Panc1 (cell line): ENCODE results near the gene GSTA5. TPM values are rescaled to one million over a fixed set of nuclear protein-coding genes. Genes with fewer than 3 reads are reported as not detected.
A peak's percentile ranks its signal among the peaks of the same experiment; 100 is the strongest.
"Not testable (repeated sequence)": the region's sequence is repeated elsewhere in the genome, so short reads cannot be mapped to it uniquely, and the experiment has no call there.

Source experiments
- ATAC-seq: fragments of 200-7000 bp; cut with Tn5 transposase; 2 replicates; pipeline ENCODE4 v1.9.1; 2020; ENCODE audit warnings: mild to moderate bottlenecking, moderate library complexity
- BruUV-seq: library from RNA; stranded (reverse); fragments of 400-500 nt; replicated peaks from 2 replicates; lab custom pipeline; 2021; lab: Mats Ljungman, UMichigan
- CTCF ChIA-PET: fragments of 300-600 bp; sonication (Branson Sonifier 250); formaldehyde crosslinking; loops from one replicate; lab custom pipeline; 2022; ENCODE audit warnings: antibody characterized with exemption; lab: Charles Lee
- POLR2A ChIA-PET: fragments of 300-600 bp; sonication (Branson Sonifier 250); formaldehyde crosslinking; loops from one replicate; lab custom pipeline; 2022; ENCODE audit warnings: antibody characterized with exemption; lab: Charles Lee
- DNase-seq: peaks from one replicate; pipeline ENCODE4 v3.0.0-alpha.2; 2010; ENCODE audit warnings: low read depth, low spot score
- H3K27ac ChIP-seq: 2 replicates; pipeline ENCODE4 v1.5.1; 2011; ENCODE audit warnings: mild to moderate bottlenecking, low read length, inconsistent platforms
- H3K27me3 ChIP-seq: fragments of 200-500 bp; sonication (Bioruptor generic); 2 replicates; pipeline ENCODE4 v1.6.0; 2014; ENCODE audit warnings: low read length, inconsistent platforms; ENCODE audit not compliant: control insufficient read depth, insufficient read depth
- H3K36me3 ChIP-seq: fragments of 200-500 bp; sonication (Bioruptor generic); 2 replicates; pipeline ENCODE4 v1.5.1; 2014; ENCODE audit warnings: inconsistent platforms, mild to moderate bottlenecking, low read length, moderate library complexity; ENCODE audit not compliant: control insufficient read depth, insufficient read depth
- H3K4me1 ChIP-seq: 2 replicates; pipeline ENCODE4 v1.5.1; 2011; ENCODE audit warnings: inconsistent platforms, mild to moderate bottlenecking, low read length, moderate library complexity; ENCODE audit not compliant: control insufficient read depth, insufficient read depth
- H3K4me3 ChIP-seq, 2 experiments: 2 replicates each; pipeline ENCODE4 v1.5.1; 2011 to 2012; ENCODE audit warnings: low read depth in 2 of 2, low read length in 2 of 2, mild to moderate bottlenecking in 2 of 2, inconsistent platforms in 1 of 2, moderate library complexity in 1 of 2
- H3K9me3 ChIP-seq: fragments of 200-500 bp; sonication (Bioruptor generic); 2 replicates; pipeline ENCODE4 v1.5.1; 2014; ENCODE audit warnings: low read depth, mild to moderate bottlenecking, inconsistent platforms, low read length, moderate library complexity; ENCODE audit not compliant: control insufficient read depth, insufficient read depth
- in situ Hi-C: cut with HindIII; loops from 2 replicates; pipeline ENCODE4 v1.10.0; 2016; ENCODE audit warnings: low sequenced_read_pairs, low pct_unique_long_range_greater_than_20kb
- intact Hi-C: fragments of 100-400 bp; cut with micrococcal nuclease; formaldehyde crosslinking; loops from one replicate; pipeline ENCODE4 v1.10.0; 2022; ENCODE audit not compliant: unreplicated experiment
- total RNA-seq: library from RNA; stranded (reverse); gene quantifications from one replicate; pipeline ENCODE4 v1.2.1, GENCODE V29; 2021; ENCODE audit not compliant: unreplicated experiment
- TF ChIP-seq, protein P1 (sequence below), 2 experiments: IDR thresholded peaks; 2 replicates each; pipeline ENCODE4 v1.6.1; 2011 to 2012; ENCODE audit warnings: low read depth in 2 of 2, control low read depth in 1 of 2, low read length in 1 of 2, mild to moderate bottlenecking in 1 of 2, moderate library complexity in 1 of 2; ENCODE audit not compliant: insufficient read depth in 1 of 2
- TF ChIP-seq, protein P2 (sequence below): fragments of 450-650 bp; IDR thresholded peaks from 2 replicates; pipeline ENCODE4 v1.5.1; 2017; ENCODE audit warnings: mild to moderate bottlenecking

Gene GSTA5
- total RNA-seq, 1 experiment from 2014 or later: not detected

DNA sequence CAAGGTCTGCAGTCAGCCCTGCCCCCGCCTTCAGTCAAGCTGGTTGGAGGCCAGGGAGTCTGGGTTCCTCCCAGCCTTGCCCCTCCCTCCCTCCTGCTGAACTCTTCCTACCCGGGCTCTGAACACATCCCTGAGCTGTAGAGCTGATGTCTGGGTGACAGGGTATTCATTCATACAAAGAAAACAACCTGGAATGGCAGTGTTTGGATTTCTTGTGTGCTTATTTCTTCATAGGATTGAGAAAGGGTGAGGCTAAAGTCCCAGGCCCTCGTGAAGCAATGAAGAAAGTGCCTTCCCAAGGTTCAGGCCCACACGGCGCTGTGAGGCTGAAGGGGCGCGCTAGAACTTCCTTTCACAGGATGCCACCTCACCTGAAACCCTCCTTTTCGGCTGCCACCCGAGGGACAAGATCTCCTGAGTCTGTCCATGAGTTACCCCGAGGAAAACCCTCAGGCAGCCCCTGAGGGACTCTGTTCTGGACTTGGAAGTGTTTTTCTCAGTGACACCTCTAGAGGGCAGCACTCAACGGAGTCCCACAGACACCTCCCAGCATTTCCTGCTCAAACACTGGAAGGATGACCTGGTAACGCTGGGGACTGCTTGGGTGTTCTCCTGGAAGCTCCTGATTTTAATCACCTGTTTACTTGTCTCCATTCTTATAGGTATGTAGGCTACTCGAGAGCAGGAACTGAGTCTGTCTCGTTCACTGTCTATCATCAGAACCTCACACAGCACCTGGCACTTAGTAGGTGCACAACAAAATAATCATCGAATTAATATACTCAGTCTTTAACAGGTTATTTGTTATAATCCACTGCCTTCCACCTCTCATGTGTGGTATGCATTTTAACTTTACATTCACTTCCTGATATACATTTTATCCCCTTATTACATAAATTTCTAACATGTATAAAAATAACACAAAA lies 25.2 kb downstream of the GSTA5 start:
- DNase-seq (peak; percentile 33), ATAC-seq (peak; percentile 96)
- intact Hi-C loops (no loop called here), in situ Hi-C loops (no loop called here)
- TF ChIP-seq, protein P1, sequence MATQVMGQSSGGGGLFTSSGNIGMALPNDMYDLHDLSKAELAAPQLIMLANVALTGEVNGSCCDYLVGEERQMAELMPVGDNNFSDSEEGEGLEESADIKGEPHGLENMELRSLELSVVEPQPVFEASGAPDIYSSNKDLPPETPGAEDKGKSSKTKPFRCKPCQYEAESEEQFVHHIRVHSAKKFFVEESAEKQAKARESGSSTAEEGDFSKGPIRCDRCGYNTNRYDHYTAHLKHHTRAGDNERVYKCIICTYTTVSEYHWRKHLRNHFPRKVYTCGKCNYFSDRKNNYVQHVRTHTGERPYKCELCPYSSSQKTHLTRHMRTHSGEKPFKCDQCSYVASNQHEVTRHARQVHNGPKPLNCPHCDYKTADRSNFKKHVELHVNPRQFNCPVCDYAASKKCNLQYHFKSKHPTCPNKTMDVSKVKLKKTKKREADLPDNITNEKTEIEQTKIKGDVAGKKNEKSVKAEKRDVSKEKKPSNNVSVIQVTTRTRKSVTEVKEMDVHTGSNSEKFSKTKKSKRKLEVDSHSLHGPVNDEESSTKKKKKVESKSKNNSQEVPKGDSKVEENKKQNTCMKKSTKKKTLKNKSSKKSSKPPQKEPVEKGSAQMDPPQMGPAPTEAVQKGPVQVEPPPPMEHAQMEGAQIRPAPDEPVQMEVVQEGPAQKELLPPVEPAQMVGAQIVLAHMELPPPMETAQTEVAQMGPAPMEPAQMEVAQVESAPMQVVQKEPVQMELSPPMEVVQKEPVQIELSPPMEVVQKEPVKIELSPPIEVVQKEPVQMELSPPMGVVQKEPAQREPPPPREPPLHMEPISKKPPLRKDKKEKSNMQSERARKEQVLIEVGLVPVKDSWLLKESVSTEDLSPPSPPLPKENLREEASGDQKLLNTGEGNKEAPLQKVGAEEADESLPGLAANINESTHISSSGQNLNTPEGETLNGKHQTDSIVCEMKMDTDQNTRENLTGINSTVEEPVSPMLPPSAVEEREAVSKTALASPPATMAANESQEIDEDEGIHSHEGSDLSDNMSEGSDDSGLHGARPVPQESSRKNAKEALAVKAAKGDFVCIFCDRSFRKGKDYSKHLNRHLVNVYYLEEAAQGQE (IDR thresholded peaks at IDR 0.05; ENCODE audit: insufficient read depth in 1 of 2, low read depth in 2 of 2, low read length in 1 of 2): no peak
- TF ChIP-seq, protein P2, sequence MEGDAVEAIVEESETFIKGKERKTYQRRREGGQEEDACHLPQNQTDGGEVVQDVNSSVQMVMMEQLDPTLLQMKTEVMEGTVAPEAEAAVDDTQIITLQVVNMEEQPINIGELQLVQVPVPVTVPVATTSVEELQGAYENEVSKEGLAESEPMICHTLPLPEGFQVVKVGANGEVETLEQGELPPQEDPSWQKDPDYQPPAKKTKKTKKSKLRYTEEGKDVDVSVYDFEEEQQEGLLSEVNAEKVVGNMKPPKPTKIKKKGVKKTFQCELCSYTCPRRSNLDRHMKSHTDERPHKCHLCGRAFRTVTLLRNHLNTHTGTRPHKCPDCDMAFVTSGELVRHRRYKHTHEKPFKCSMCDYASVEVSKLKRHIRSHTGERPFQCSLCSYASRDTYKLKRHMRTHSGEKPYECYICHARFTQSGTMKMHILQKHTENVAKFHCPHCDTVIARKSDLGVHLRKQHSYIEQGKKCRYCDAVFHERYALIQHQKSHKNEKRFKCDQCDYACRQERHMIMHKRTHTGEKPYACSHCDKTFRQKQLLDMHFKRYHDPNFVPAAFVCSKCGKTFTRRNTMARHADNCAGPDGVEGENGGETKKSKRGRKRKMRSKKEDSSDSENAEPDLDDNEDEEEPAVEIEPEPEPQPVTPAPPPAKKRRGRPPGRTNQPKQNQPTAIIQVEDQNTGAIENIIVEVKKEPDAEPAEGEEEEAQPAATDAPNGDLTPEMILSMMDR: peak; percentile 85
- Histone ChIP-seq H3K27ac (no peak overlapping the region), H3K4me3 (no peak overlapping the region), H3K4me1 (no peaks in the 10 kb centered on the region), H3K27me3 (no peaks in the 10 kb centered on the region; the same call in 1 of the 2 replicates), H3K9me3 (no peaks in the 10 kb centered on the region), H3K36me3 (no peaks in the 10 kb centered on the region)
- POLR2A ChIA-PET: no interaction called here
- no TSS peak for BruUV-seq
- CTCF ChIA-PET: no interaction called here

DNA sequence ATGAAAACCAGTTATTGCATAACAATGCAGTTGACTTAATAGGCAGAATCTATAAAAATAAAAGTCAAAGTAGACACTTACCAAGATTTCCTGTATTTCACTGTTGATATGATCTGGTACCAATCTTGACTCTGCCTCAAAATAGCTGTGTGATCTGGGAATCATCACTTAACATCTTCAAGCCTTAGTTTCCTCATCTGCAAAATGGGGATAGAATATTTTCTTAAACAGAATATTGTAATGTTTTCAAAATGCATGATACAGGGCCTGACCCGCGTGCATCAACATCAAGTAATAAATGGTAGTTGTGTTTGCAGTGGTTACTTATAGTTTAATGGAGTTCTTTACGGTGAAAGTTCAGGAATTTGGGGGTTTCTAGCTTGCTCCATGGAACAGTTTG lies 26.1 kb downstream of the GSTA5 start:
- CTCF ChIA-PET, intact Hi-C loops, BruUV-seq, H3K27me3 ChIP-seq, H3K9me3 ChIP-seq, in situ Hi-C loops, H3K4me3 ChIP-seq, POLR2A ChIA-PET, ATAC-seq, H3K36me3 ChIP-seq, DNase-seq, H3K27ac ChIP-seq, H3K4me1 ChIP-seq: not testable (repeated sequence)

DNA sequence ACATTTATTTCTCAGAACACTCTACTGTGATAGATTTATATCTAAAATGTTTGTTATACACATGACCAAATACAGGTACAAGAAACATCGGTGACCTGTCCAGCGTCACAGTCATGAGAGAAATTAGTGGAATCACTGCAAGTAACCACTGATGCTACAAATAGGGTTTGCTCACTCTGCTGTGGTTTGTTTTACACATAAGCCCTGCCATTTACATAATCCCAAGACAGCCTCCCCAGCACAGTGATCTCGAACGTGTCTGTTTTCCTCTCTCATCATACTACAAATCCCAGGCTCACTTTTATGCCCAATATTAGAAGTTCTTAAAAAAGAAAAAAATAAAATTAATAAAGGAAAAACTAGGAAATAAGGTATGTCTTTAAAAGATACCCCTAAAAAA lies 30.8 kb downstream of the GSTA5 start:
- H3K27me3 ChIP-seq: not testable (repeated sequence)

More for the DNA sequence above, 30.8 kb downstream of the GSTA5 start:
- POLR2A ChIA-PET, H3K9me3 ChIP-seq, H3K4me3 ChIP-seq, BruUV-seq, H3K36me3 ChIP-seq, H3K4me1 ChIP-seq, DNase-seq, ATAC-seq, H3K27ac ChIP-seq, in situ Hi-C loops, CTCF ChIA-PET, intact Hi-C loops: not testable (repeated sequence)
